ENCODE results near the gene CCDC18. TPM values are rescaled to one million over a fixed set of nuclear protein-coding genes. Genes with fewer than 3 reads are reported as not detected.

CCDC18 gene
- total RNA-seq, 1 donor from 2014 or later = 15.9 TPM

- no peak for TF ChIP-seq CTCF (IDR thresholded peaks at IDR 0.05)
- no peaks in the 10 kb centered on the region for H3K4me1 Mint-ChIP-seq
- peaks cover 59% of the 10 kb centered on the region for H3K36me3 Mint-ChIP-seq (ENCODE audit: low read depth)
- H3K27me3 Mint-ChIP-seq = no peaks in the 10 kb centered on the region
- ATAC-seq (ENCODE audit: low read depth) (no peak), DNase-seq (no peak)
- ChIA-PET CTCF (no interaction called here), POLR2A (no interaction called here)
- H3K9me3 Mint-ChIP-seq = peaks cover 17% of the 10 kb centered on the region
- H3K4me3 Mint-ChIP-seq = no peak overlapping the region
- intact Hi-C loops (cut with micrococcal nuclease) = no loop called here
- H3K27ac Mint-ChIP-seq = no peak overlapping the region
Observed at GRCh38 chr1:93244298-93245069, 64.0 kb downstream of the CCDC18 start.

DNA sequence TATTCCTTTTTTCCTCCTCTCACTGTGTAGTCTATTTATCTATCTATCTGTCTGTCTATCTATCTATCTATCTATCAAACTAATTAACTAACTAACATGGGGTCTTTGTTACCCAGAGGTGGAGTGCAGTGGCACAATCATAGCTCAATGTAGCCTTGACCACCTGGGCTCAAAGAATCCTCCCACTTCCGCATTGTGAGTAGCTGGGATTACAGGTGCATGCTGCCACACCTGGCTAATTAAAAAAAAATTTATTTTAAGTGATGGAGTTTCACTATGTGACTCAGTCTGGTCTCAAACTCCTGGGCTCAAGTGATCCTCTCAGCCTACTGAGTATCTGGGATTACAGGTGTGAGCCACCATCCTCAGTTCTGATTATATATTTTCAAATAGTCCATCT, 71.4 kb downstream of the CCDC18 start:
- H3K4me1 Mint-ChIP-seq = no peaks in the 10 kb centered on the region

GRCh38 chr1:93252598-93252997, 72.1 kb downstream of the CCDC18 start:
- H3K27ac Mint-ChIP-seq = no peak overlapping the region
- DNase-seq (no peak), ATAC-seq (ENCODE audit: low read depth) (no peak)
- no peak for TF ChIP-seq CTCF (IDR thresholded peaks at IDR 0.05)
- CTCF ChIA-PET = no interaction called here
- H3K27me3 Mint-ChIP-seq = no peaks in the 10 kb centered on the region
- no peak overlapping the region for H3K4me3 Mint-ChIP-seq
- intact Hi-C loops (cut with micrococcal nuclease) = no loop called here
- POLR2A ChIA-PET = interaction anchor here (0.5 kb wide), 1 partner anchor 129 kb away, joined by 12 read pairs; no protein-coding TSS in a partner anchor
- H3K4me1 Mint-ChIP-seq = no peaks in the 10 kb centered on the region
- H3K9me3 Mint-ChIP-seq = peaks cover 8% of the 10 kb centered on the region
- H3K36me3 Mint-ChIP-seq (ENCODE audit: low read depth) = peaks cover 41% of the 10 kb centered on the region

More for the DNA sequence above, 71.4 kb downstream of the CCDC18 start:
- H3K27ac Mint-ChIP-seq = no peak overlapping the region
- ATAC-seq (ENCODE audit: low read depth) = no peak
- H3K4me3 Mint-ChIP-seq = no peak overlapping the region
- intact Hi-C loops (cut with micrococcal nuclease) = no loop called here
- H3K9me3 Mint-ChIP-seq = peaks cover 8% of the 10 kb centered on the region
- ChIA-PET POLR2A (no interaction called here), CTCF (no interaction called here)
- peaks cover 45% of the 10 kb centered on the region for H3K36me3 Mint-ChIP-seq (ENCODE audit: low read depth)
- TF ChIP-seq CTCF (IDR thresholded peaks at IDR 0.05) = no peak
- H3K27me3 Mint-ChIP-seq = no peaks in the 10 kb centered on the region
- no peak for DNase-seq

DNA sequence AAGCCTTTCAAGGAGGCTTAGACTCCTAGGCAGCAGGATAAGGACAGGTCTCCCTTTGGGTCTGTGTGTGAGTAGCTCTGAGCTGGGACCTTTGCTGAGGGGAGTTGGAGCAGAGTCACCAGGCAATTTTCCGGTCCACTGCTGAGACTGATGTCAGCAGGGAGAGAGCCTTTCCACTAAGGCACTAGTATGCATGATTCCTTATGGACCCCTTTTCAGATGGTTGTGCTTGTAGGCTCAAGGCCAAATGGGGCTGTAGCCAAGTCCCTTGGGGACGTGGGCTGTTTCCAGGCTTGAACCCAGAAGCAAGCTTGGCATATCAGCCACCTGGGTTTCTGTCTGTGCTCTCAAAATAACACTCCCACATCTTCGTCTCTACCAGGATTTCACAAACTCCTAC, 73.0 kb downstream of the CCDC18 start:
- Mint-ChIP-seq H3K27me3 (no peaks in the 10 kb centered on the region), H3K4me1 (no peaks in the 10 kb centered on the region), H3K27ac (no peak overlapping the region), H3K9me3 (peaks cover 8% of the 10 kb centered on the region), H3K4me3 (no peak overlapping the region), H3K36me3 (ENCODE audit: low read depth) (peaks cover 41% of the 10 kb centered on the region)
- CTCF ChIA-PET = no interaction called here
- intact Hi-C loops (cut with micrococcal nuclease) = no loop called here
- POLR2A ChIA-PET = no interaction called here
- ATAC-seq (ENCODE audit: low read depth) (no peak), DNase-seq (no peak)
- no peak for TF ChIP-seq CTCF (IDR thresholded peaks at IDR 0.05)

DNA sequence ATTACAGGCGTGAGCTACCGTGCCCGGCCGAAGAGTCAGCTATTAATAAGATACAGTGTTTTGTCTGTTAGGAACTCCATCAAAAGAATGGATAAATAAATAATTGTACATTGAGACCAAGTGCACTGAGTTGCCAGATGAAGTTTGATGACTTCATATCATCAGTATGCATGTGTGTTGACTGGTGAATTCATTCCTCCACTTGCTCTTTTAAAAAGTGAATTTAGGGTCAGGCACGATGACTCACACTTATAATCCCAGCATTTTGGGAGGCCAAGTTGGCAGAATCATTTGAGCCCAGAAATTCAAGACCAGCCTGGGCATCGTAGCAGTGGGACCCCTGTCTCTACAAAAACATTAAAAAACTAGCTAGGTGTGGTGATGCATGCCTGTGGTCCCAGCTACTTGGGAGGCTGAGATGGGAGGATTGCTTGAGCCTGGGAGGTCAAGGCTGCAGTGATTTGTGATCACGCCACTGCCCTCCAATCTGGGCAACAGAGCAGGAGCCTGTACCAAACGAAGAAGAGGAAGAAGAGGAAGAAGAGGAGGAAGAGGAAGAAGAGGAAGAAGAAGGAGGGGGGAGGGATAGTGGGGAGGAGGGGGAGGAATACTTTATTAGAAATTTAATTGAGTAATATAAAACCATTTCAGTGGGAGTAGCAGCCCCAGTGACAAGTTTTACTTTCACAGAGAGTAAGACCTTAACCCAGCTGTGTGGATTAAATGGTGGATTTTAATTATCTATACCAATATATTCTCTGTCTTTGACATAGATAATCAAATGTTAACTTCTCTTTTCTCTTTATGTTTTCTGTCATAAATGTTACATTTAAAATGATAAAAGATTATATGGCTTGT, 74.9 kb downstream of the CCDC18 start:
- DNase-seq (no peak), ATAC-seq (ENCODE audit: low read depth) (no peak)
- intact Hi-C loops (cut with micrococcal nuclease) = no loop called here
- H3K4me3 Mint-ChIP-seq = no peak overlapping the region
- H3K4me1 Mint-ChIP-seq = no peaks in the 10 kb centered on the region
- peaks cover 8% of the 10 kb centered on the region for H3K9me3 Mint-ChIP-seq
- TF ChIP-seq CTCF (IDR thresholded peaks at IDR 0.05) = no peak
- ChIA-PET CTCF (no interaction called here), POLR2A (interaction anchor here (0.6 kb wide), 1 partner anchor 553 kb away, joined by 3 read pairs; no protein-coding TSS in a partner anchor)
- H3K27me3 Mint-ChIP-seq = no peaks in the 10 kb centered on the region
- no peak overlapping the region for H3K27ac Mint-ChIP-seq
- peaks cover 38% of the 10 kb centered on the region for H3K36me3 Mint-ChIP-seq (ENCODE audit: low read depth)
